Measurements from ENCODE around the gene TNIK.

GRCh38 chr3:171122240-171122639, 338.0 kb downstream of the TNIK start:
- TF ChIP-seq CTCF (IDR thresholded peaks at IDR 0.05): no peak
- TF ChIP-seq EP300 (IDR thresholded peaks at IDR 0.05): no peak
- TF ChIP-seq POLR2A (IDR thresholded peaks at IDR 0.05): no peak
- TF ChIP-seq POLR2AphosphoS5 (IDR thresholded peaks at IDR 0.05): no peak

Measured in gastroesophageal sphincter (tissue), 3 donors.